CD1c-positive myeloid dendritic cell (primary cell): ENCODE results near the gene CACNG8.
"Not testable (repeated sequence)": the region's sequence is repeated elsewhere in the genome, so short reads cannot be mapped to it uniquely, and the experiment has no call there.

Source experiments
- DNase-seq: peaks from one replicate; pipeline ENCODE4 v3.0.0-alpha.2; 2016; ENCODE audit errors: extremely low spot score

CACNG8 gene

GRCh38 chr19:54035215-54036178 lies 72.8 kb downstream of the CACNG8 start:
- DNase-seq: no peak

- not testable (repeated sequence) for DNase-seq
Observed at GRCh38 chr19:54036542-54036941, 73.8 kb downstream of the CACNG8 start.
